DND-41 (cell line): ENCODE measurements around the gene KCNAB1.

Experiments used
- ATAC-seq: fragments of 200-7000 bp; cut with Tn5 transposase; 3 replicates; pipeline ENCODE4 v1.9.1; 2021; ENCODE audit warnings: low read depth; ENCODE audit not compliant: insufficient read depth
- DNase-seq: peaks from one replicate; pipeline ENCODE4 v3.0.0-alpha.2; 2020
- H2AFZ ChIP-seq: 2 replicates; pipeline ENCODE4 v1.6.0; 2012; ENCODE audit warnings: low read depth, low read length
- H3K27ac ChIP-seq: 2 replicates; pipeline ENCODE4 v1.5.1; 2012; ENCODE audit warnings: low read length, inconsistent platforms
- H3K27me3 ChIP-seq: fragments of 200-600 bp; sonication (generic); 2 replicates; pipeline ENCODE4 v1.6.0; 2012; ENCODE audit warnings: low read length, mild to moderate bottlenecking, inconsistent platforms; ENCODE audit not compliant: insufficient read depth, poor library complexity
- H3K36me3 ChIP-seq: 2 replicates; pipeline ENCODE4 v1.5.1; 2012; ENCODE audit warnings: low read length, inconsistent platforms; ENCODE audit not compliant: insufficient read depth
- H3K4me1 ChIP-seq: 2 replicates; pipeline ENCODE4 v1.5.1; 2012; ENCODE audit warnings: mild to moderate bottlenecking, low read length; ENCODE audit not compliant: insufficient read depth
- H3K4me2 ChIP-seq: 2 replicates; pipeline ENCODE4 v1.6.0; 2012; ENCODE audit warnings: mild to moderate bottlenecking, moderate library complexity, low read length, inconsistent platforms; ENCODE audit not compliant: insufficient read depth
- H3K4me3 ChIP-seq, 2 experiments: fragments of 200-600 bp in 1 of 2; shearing (Covaris generic) in 1 of 2; 2 replicates each; pipeline ENCODE4 v1.5.1; 2012 to 2016; ENCODE audit warnings: inconsistent platforms in 2 of 2, low read length in 2 of 2, mild to moderate bottlenecking in 2 of 2, low read depth in 1 of 2, moderate library complexity in 1 of 2
- H3K79me2 ChIP-seq: 2 replicates; pipeline ENCODE4 v1.6.0; 2012; ENCODE audit warnings: low read length, inconsistent platforms; ENCODE audit not compliant: insufficient read depth
- H3K9ac ChIP-seq: 2 replicates; pipeline ENCODE4 v1.6.0; 2012; ENCODE audit warnings: low read depth, mild to moderate bottlenecking, inconsistent platforms, low read length, moderate library complexity
- H3K9me3 ChIP-seq: 2 replicates; pipeline ENCODE4 v1.5.1; 2012; ENCODE audit warnings: low read length, moderate library complexity, mild to moderate bottlenecking, inconsistent platforms; ENCODE audit not compliant: insufficient read depth, severe bottlenecking
- H4K20me1 ChIP-seq: 2 replicates; pipeline ENCODE4 v1.6.0; 2012; ENCODE audit warnings: low read length; ENCODE audit not compliant: insufficient read depth
- CTCF ChIP-seq: IDR thresholded peaks from 2 replicates; pipeline ENCODE4 v1.5.1; 2012; ENCODE audit warnings: borderline replicate concordance, low read length, moderate library complexity, mild to moderate bottlenecking; ENCODE audit not compliant: poor library complexity, severe bottlenecking; ENCODE audit errors: extremely low read depth
- EZH2 ChIP-seq: IDR thresholded peaks from 3 replicates; pipeline ENCODE4 v1.6.1; 2012; ENCODE audit warnings: borderline replicate concordance, low read depth, mild to moderate bottlenecking, moderate library complexity, low read length, inconsistent platforms; ENCODE audit not compliant: severe bottlenecking

Gene KCNAB1

GRCh38 chr3:156542101-156543042, 422.0 kb downstream of the KCNAB1 start:
- DNase-seq: no peak
- H3K27ac ChIP-seq: no peak overlapping the region
- no peak overlapping the region for H3K9ac ChIP-seq
- peaks cover 5% of the 10 kb centered on the region; the same call in 1 of the 2 replicates for H4K20me1 ChIP-seq
- no peaks in the 10 kb centered on the region for H3K9me3 ChIP-seq
- no peak for ATAC-seq
- H3K4me3 ChIP-seq: no peak overlapping the region
- no peak overlapping the region for H3K4me2 ChIP-seq
- H3K79me2 ChIP-seq: peaks cover 18% of the 10 kb centered on the region; the same call in 1 of the 2 replicates
- no peaks in the 10 kb centered on the region for H3K27me3 ChIP-seq
- TF ChIP-seq CTCF (no peak), EZH2 (no peak)
- H3K36me3 ChIP-seq: peaks cover 72% of the 10 kb centered on the region
- no peak overlapping the region for H2AFZ ChIP-seq
- H3K4me1 ChIP-seq: no peaks in the 10 kb centered on the region

- Histone ChIP-seq H3K4me2 (no peak overlapping the region), H3K9me3 (no peaks in the 10 kb centered on the region), H3K27ac (no peak overlapping the region), H2AFZ (no peak overlapping the region), H3K4me3 (no peak overlapping the region), H3K36me3 (peaks cover 79% of the 10 kb centered on the region), H4K20me1 (peaks cover 7% of the 10 kb centered on the region; the same call in 1 of the 2 replicates), H3K9ac (no peak overlapping the region), H3K27me3 (no peaks in the 10 kb centered on the region), H3K4me1 (no peaks in the 10 kb centered on the region), H3K79me2 (peaks cover 19% of the 10 kb centered on the region; the same call in 1 of the 2 replicates)
- no peak for ATAC-seq
- TF ChIP-seq CTCF (no peak), EZH2 (no peak)
- DNase-seq: no peak
These were observed 422.7 kb downstream of the KCNAB1 start for GRCh38 chr3:156543043-156543555.

- no peak overlapping the region for H2AFZ ChIP-seq
- H3K79me2 ChIP-seq: peaks cover 51% of the 10 kb centered on the region
- H3K36me3 ChIP-seq: peaks cover 97% of the 10 kb centered on the region
- peaks cover 16% of the 10 kb centered on the region; the same call in 1 of the 2 replicates for H4K20me1 ChIP-seq
- peaks cover 16% of the 10 kb centered on the region; the same call in 1 of the 2 replicates for H3K4me1 ChIP-seq
- TF ChIP-seq CTCF: no peak
- TF ChIP-seq EZH2: no peak
- no peak overlapping the region for H3K4me3 ChIP-seq
- no peak overlapping the region for H3K9ac ChIP-seq
- no peak for ATAC-seq
- no peaks in the 10 kb centered on the region for H3K9me3 ChIP-seq
- no peak overlapping the region for H3K4me2 ChIP-seq
- no peaks in the 10 kb centered on the region for H3K27me3 ChIP-seq
- no peak overlapping the region for H3K27ac ChIP-seq
- DNase-seq: no peak
These were observed 427.3 kb downstream of the KCNAB1 start for GRCh38 chr3:156547637-156548036.
